Testis (tissue), 2 donors: ENCODE results near the gene KCNG2.

ENCODE experiments used
- CTCF ChIP-seq, 3 experiments: fragments of 450-650 bp in 2 of 3; fragments of 200-600 bp in 1 of 3; sonication (generic) in 1 of 3; IDR thresholded peaks; one replicate each; pipeline ENCODE4 v1.5.1; 2016 to 2019; ENCODE audit warnings: antibody characterized with exemption in 3 of 3, mild to moderate bottlenecking in 2 of 3, moderate library complexity in 1 of 3
- POLR2A ChIP-seq: fragments of 450-650 bp; IDR thresholded peaks from one replicate; pipeline ENCODE4 v1.6.1; 2017; ENCODE audit warnings: antibody characterized with exemption, mild to moderate bottlenecking, moderate library complexity

- no peak for TF ChIP-seq POLR2A
- TF ChIP-seq CTCF (IDR thresholded peaks at IDR 0.05), result no peak
These were observed 132.4 kb downstream of the KCNG2 start for GRCh38 chr18:79930020-79930642.
